ENCODE results near the gene KAZN.

The KAZN gene

DNA sequence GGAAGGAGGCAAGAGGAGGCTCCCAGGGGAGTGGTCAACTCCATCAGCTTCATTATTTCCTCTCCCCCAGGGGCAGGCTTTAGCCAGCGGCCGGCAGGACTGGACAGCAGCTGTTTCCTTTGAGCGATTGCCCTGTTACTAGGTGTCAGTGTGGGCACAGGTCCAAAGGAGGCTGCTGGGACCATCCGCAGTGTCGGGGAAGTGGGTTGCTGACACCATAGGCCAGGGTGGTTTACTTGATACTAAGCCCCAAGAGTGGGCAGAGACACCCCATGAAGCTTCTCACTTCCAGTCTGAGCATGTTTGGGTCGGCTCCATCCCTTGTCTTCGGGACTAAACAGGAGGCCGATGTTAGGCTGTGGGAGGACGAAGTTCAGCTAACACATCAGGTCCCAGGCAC is 63.6 kb downstream of the KAZN start:
- no peak for TF ChIP-seq L3MBTL2 (conservative IDR thresholded peaks at IDR 0.05)
- no peak for TF ChIP-seq BHLHE40 (IDR thresholded peaks at IDR 0.05; ENCODE audit: borderline replicate concordance)
- no peak for TF ChIP-seq ZNF384 (IDR thresholded peaks at IDR 0.05)
- no peak for TF ChIP-seq FOXK2 (IDR thresholded peaks at IDR 0.05)
- TF ChIP-seq TARDBP (IDR thresholded peaks at IDR 0.05) = no peak
- TF ChIP-seq ELF4 (IDR thresholded peaks at IDR 0.05) = no peak
- no peak for TF ChIP-seq PKNOX1 (IDR thresholded peaks at IDR 0.05)
- ChIA-PET POLR2A (no interaction called here), CTCF (no interaction called here)
- DNase-seq (ENCODE audit: extremely low spot score) = no peak

DNA sequence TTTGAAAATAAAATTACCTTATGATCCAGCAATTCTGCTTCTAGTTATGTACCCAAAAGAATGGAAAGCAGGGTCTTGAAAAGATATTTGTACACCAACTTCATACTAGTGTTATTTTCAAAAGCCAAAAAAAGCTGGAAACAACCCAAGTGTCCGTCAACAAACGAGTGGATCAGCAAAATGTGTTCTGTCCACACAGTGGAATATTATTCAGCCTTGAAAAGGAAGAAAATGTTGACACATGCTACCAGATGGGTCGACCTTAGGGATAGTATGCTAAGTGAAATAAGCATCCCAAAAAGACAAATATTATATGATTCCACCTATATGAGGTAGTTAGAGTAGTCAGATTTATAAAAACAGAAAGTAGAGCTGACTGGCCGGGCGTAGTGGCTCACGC is 65.3 kb downstream of the KAZN start:
- no peak for DNase-seq (ENCODE audit: extremely low spot score)
- POLR2A ChIA-PET = no interaction called here
- TF ChIP-seq FOXA1 (IDR thresholded peaks at IDR 0.05) = no peak
- no peak for TF ChIP-seq ELF4 (IDR thresholded peaks at IDR 0.05)
- TF ChIP-seq CTBP1 (IDR thresholded peaks at IDR 0.05; ENCODE audit: borderline replicate concordance) = no peak
- no peak for TF ChIP-seq HDGF (IDR thresholded peaks at IDR 0.05; ENCODE audit: borderline replicate concordance)
- no peak for TF ChIP-seq L3MBTL2 (conservative IDR thresholded peaks at IDR 0.05)
- no peak for TF ChIP-seq PKNOX1 (IDR thresholded peaks at IDR 0.05)
- no peak for TF ChIP-seq ARNT (IDR thresholded peaks at IDR 0.05)
- TF ChIP-seq SUZ12 (IDR thresholded peaks at IDR 0.05) = no peak
- no peak for TF ChIP-seq LEF1 (IDR thresholded peaks at IDR 0.05; ENCODE audit: borderline replicate concordance)
- TF ChIP-seq FOXM1 (IDR thresholded peaks at IDR 0.05; ENCODE audit: borderline replicate concordance) = no peak
- no peak for TF ChIP-seq FOXK2 (IDR thresholded peaks at IDR 0.05)
- CTCF ChIA-PET = no interaction called here

DNA sequence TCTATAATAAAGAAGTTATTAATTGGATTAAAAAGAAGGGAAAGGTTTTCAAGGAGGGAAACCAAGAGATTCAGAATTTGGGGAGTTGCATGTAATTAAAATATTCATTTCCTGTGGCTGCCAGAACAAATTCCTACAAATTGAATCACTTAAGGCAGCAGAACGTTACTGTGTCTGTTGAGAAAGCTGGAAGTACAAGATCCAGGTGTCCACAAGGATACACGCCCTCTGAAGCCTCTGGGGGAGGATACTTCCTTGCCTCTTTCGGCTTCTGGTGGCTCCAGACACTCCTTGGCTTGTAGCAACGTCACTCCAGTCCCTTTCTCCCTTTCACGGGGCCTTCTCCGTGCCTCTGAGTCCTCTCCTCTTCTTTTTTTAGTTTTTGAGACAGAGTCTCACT is 67.9 kb downstream of the KAZN start:
- TF ChIP-seq FOXA1 (IDR thresholded peaks at IDR 0.05) (no peak), SP1 (IDR thresholded peaks at IDR 0.05) (no peak), LEF1 (IDR thresholded peaks at IDR 0.05; ENCODE audit: borderline replicate concordance) (no peak), ARNT (IDR thresholded peaks at IDR 0.05) (no peak), SUZ12 (IDR thresholded peaks at IDR 0.05) (no peak), L3MBTL2 (conservative IDR thresholded peaks at IDR 0.05) (no peak), NFRKB (IDR thresholded peaks at IDR 0.05) (no peak), TARDBP (IDR thresholded peaks at IDR 0.05) (no peak), ELF4 (IDR thresholded peaks at IDR 0.05) (no peak)
- CTCF ChIA-PET = no interaction called here
- DNase-seq (ENCODE audit: extremely low spot score) = no peak
- POLR2A ChIA-PET = no interaction called here

DNA sequence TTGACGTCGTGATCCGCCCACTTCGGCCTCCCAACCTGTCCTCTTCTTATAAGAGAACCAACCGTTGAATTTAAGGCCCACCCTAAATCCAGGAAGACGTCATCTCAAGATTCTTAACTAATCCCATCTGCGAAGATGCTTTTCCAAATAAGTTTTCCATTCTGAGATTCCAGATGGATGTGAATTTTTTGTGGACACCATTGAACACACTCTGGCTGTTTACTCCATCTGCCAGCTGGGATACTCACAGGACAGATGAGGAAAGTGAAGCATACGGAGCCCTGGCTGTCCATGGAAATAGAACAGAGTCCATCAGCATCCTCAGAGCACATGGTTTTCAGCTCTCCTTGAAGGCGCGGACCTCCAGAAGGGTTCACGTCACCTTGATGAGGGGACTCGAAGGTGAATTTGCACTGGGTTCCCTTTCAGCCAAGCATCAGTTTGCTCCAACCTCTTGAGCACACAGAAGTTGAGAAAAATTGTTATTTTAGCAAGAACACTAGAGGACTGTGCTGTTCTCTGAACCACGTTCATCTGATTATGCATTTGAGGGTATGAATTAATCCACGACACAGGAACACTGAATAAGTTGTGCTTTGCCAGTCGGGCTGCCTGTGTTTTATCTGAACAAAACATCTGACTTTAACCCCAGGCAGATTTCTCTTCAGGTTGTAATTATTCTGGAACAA is 68.6 kb downstream of the KAZN start:
- CTCF ChIA-PET = interaction anchor here (0.6 kb wide), 1 partner anchor 28 kb away, joined by 3 read pairs; no protein-coding TSS in a partner anchor
- DNase-seq (ENCODE audit: extremely low spot score) = no peak
- TF ChIP-seq FOXM1 (IDR thresholded peaks at IDR 0.05; ENCODE audit: borderline replicate concordance) (no peak), BHLHE40 (IDR thresholded peaks at IDR 0.05; ENCODE audit: borderline replicate concordance) (no peak), L3MBTL2 (conservative IDR thresholded peaks at IDR 0.05) (no peak), HDGF (IDR thresholded peaks at IDR 0.05; ENCODE audit: borderline replicate concordance) (no peak), LEF1 (IDR thresholded peaks at IDR 0.05; ENCODE audit: borderline replicate concordance) (no peak), SP1 (IDR thresholded peaks at IDR 0.05) (no peak), NFRKB (IDR thresholded peaks at IDR 0.05) (no peak), TARDBP (IDR thresholded peaks at IDR 0.05) (no peak), PKNOX1 (IDR thresholded peaks at IDR 0.05) (no peak), CTBP1 (IDR thresholded peaks at IDR 0.05; ENCODE audit: borderline replicate concordance) (no peak)
- POLR2A ChIA-PET = no interaction called here

DNA sequence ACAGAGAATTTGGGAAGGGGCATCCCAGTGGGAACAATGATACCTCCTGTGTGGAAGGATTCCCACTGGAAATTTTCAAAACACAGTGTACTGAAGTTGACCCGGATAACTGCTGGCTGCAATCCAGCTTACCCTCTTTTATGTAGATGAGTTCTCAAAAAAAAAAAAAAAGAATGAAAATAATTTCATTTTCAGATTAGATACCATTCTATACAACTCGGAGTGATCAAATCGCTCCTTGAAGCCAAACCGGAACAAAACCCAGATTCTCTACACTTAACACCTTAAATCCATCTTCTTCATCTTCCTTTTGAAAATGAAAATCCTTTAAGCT is 69.1 kb downstream of the KAZN start:
- ChIA-PET CTCF (interaction anchor here (0.6 kb wide), 1 partner anchor 28 kb away, joined by 3 read pairs; no protein-coding TSS in a partner anchor), POLR2A (no interaction called here)
- no peak for DNase-seq (ENCODE audit: extremely low spot score)
- TF ChIP-seq SUZ12 (IDR thresholded peaks at IDR 0.05) (no peak), NFRKB (IDR thresholded peaks at IDR 0.05) (no peak), L3MBTL2 (conservative IDR thresholded peaks at IDR 0.05) (no peak), TARDBP (IDR thresholded peaks at IDR 0.05) (no peak), PKNOX1 (IDR thresholded peaks at IDR 0.05) (no peak), FOXA1 (IDR thresholded peaks at IDR 0.05) (no peak), ELF4 (IDR thresholded peaks at IDR 0.05) (no peak), FOXM1 (IDR thresholded peaks at IDR 0.05; ENCODE audit: borderline replicate concordance) (no peak), CTBP1 (IDR thresholded peaks at IDR 0.05; ENCODE audit: borderline replicate concordance) (no peak)

DNA sequence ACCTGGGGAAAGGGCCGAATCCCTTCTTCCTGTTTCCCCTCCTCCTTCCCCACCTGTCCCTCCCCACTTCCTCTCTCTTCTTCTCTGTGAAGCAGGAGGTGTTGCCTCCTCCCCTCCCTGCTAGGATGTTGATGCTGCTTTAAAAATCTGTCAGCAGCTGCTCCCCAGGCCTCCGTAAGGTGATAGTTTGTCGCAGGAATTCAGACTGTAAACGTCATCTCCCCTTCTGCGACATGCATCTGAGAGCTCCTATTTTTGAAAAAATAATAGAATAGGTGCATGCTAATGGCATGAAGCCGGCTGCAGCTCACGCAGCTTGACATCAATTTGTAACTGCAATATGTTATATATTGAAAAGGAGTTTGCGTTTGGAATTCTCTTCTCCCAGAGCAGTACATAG is 70.1 kb downstream of the KAZN start:
- POLR2A ChIA-PET = no interaction called here
- TF ChIP-seq FOXK2 (IDR thresholded peaks at IDR 0.05) (no peak), ELF4 (IDR thresholded peaks at IDR 0.05) (no peak)
- CTCF ChIA-PET = no interaction called here
- DNase-seq (ENCODE audit: extremely low spot score) = no peak

All from HEK293T (cell line).